Neuronal stem cell (in vitro differentiated cells): ENCODE results near the gene SZT2.

Experiments
- DNase-seq: peaks from one replicate; pipeline ENCODE4 v3.0.0-alpha.2; 2013; ENCODE audit warnings: low spot score
- H2AFZ ChIP-seq: one replicate; pipeline ENCODE4 v1.6.1; 2013; ENCODE audit warnings: mild to moderate bottlenecking, low read length, inconsistent platforms
- H2AK5ac ChIP-seq: 2 replicates; pipeline ENCODE4 v1.6.1; 2013; ENCODE audit warnings: low read depth, mild to moderate bottlenecking, inconsistent platforms, low read length, moderate library complexity, mixed read lengths
- H2BK120ac ChIP-seq: 2 replicates; pipeline ENCODE4 v1.6.1; 2013; ENCODE audit warnings: low read depth, mild to moderate bottlenecking, inconsistent platforms, low read length, moderate library complexity, mixed read lengths
- H2BK12ac ChIP-seq: one replicate; pipeline ENCODE4 v1.6.1; 2013; ENCODE audit warnings: low read length, inconsistent platforms
- H2BK15ac ChIP-seq: 2 replicates; pipeline ENCODE4 v1.6.1; 2013; ENCODE audit warnings: mild to moderate bottlenecking, low read length, inconsistent platforms, mixed read lengths
- H2BK5ac ChIP-seq: one replicate; pipeline ENCODE4 v1.6.1; 2013; ENCODE audit warnings: inconsistent platforms, mild to moderate bottlenecking, low read length, moderate library complexity
- H3K14ac ChIP-seq: one replicate; pipeline ENCODE4 v1.6.1; 2013; ENCODE audit warnings: low read length, inconsistent platforms
- H3K18ac ChIP-seq: 2 replicates; pipeline ENCODE4 v1.6.1; 2013; ENCODE audit warnings: low read length, inconsistent platforms
- H3K23ac ChIP-seq: 2 replicates; pipeline ENCODE4 v1.6.1; 2013; ENCODE audit warnings: low read depth, mild to moderate bottlenecking, mixed read lengths, low read length, inconsistent platforms; ENCODE audit not compliant: poor library complexity
- H3K27ac ChIP-seq: replicated peaks from 3 replicates; pipeline ENCODE4 v1.5.1; 2013; ENCODE audit warnings: low read length, inconsistent platforms
- H3K27me3 ChIP-seq, 3 experiments: 2 replicates each; pipeline ENCODE4 v1.6.1; 2013; ENCODE audit warnings: low read length in 3 of 3, mild to moderate bottlenecking in 2 of 3, inconsistent platforms in 1 of 3, low read depth in 1 of 3, mixed read lengths in 1 of 3, moderate library complexity in 1 of 3; ENCODE audit not compliant: control insufficient read depth in 3 of 3, insufficient read depth in 3 of 3
- H3K36me3 ChIP-seq, 2 donors: replicated peaks in 1 of 2; 2 replicates each; pipeline ENCODE4 v1.6.1; 2013; ENCODE audit warnings: low read length in 2 of 2; ENCODE audit not compliant: control insufficient read depth in 2 of 2, insufficient read depth in 2 of 2
- H3K4ac ChIP-seq: 2 replicates; pipeline ENCODE4 v1.6.1; 2013; ENCODE audit warnings: inconsistent platforms, mild to moderate bottlenecking, low read length, moderate library complexity
- H3K4me1 ChIP-seq, 2 donors: 1 replicate in 1 of 2; 2 replicates in 1 of 2; pipeline ENCODE4 v1.6.1; 2013; ENCODE audit warnings: low read length in 2 of 2, low read depth in 1 of 2; ENCODE audit not compliant: control insufficient read depth in 2 of 2, insufficient read depth in 1 of 2
- H3K4me2 ChIP-seq: one replicate; pipeline ENCODE4 v1.6.1; 2013; ENCODE audit warnings: mild to moderate bottlenecking, low read length, inconsistent platforms; ENCODE audit not compliant: insufficient read depth, poor library complexity, severe bottlenecking
- H3K4me3 ChIP-seq, 2 donors: 2 replicates each; pipeline ENCODE4 v1.5.1; 2013; ENCODE audit warnings: low read length in 2 of 2, mild to moderate bottlenecking in 2 of 2, inconsistent platforms in 1 of 2, moderate library complexity in 1 of 2
- H3K79me1 ChIP-seq: one replicate; pipeline ENCODE4 v1.6.1; 2013; ENCODE audit warnings: low read depth, mild to moderate bottlenecking, inconsistent platforms, low read length, moderate library complexity
- H3K9ac ChIP-seq: one replicate; pipeline ENCODE4 v1.6.1; 2013; ENCODE audit warnings: mild to moderate bottlenecking, low read depth, low read length, inconsistent platforms; ENCODE audit not compliant: poor library complexity
- H3K9me3 ChIP-seq, 2 donors: replicated peaks in 1 of 2; 2 replicates each; pipeline versions ENCODE3 to v1.6.1; 2013; ENCODE audit warnings: low read length in 2 of 2, mild to moderate bottlenecking in 2 of 2, inconsistent platforms in 1 of 2, low read depth in 1 of 2, mixed read lengths in 1 of 2, moderate library complexity in 1 of 2; ENCODE audit not compliant: control insufficient read depth in 2 of 2, insufficient read depth in 1 of 2
- H4K8ac ChIP-seq: one replicate; pipeline ENCODE4 v1.6.1; 2013; ENCODE audit warnings: low read depth, mild to moderate bottlenecking, inconsistent platforms, low read length, moderate library complexity
- H4K91ac ChIP-seq: one replicate; pipeline ENCODE4 v1.6.1; 2013; ENCODE audit warnings: low read length, low read depth, mild to moderate bottlenecking, inconsistent platforms; ENCODE audit not compliant: poor library complexity
- WGBS, 2 donors: extraction: QIAGEN DNeasy Blood & Tissue Kit; methylation state at CpG; one replicate each; pipeline ENCODE4 v1.1.7; 2013; ENCODE audit warnings: missing lambda C conversion rate in 2 of 2, mixed read lengths in 1 of 2; ENCODE audit not compliant: insufficient read length in 2 of 2, insufficient replicate concordance in 1 of 2; ENCODE audit errors: extremely low coverage in 2 of 2; 5-methylcytosine and 5-hydroxymethylcytosine counted together

Gene SZT2

GRCh38 chr1:43346636-43347035 is 43.1 kb upstream of the SZT2 start:
- no peak for DNase-seq
- Histone ChIP-seq H3K14ac (no peak overlapping the region), H3K4me1 (peaks cover 9 to 16% of the 10 kb centered on the region in 2 donors), H2BK12ac (no peak overlapping the region), H3K27ac (no peak overlapping the region), H2AFZ (no peak overlapping the region), H4K91ac (no peak overlapping the region), H3K36me3 (no peaks in the 10 kb centered on the region), H3K4me3 (no peak overlapping the region), H2AK5ac (peak overlapping the region; percentile 88), H3K4ac (no peak overlapping the region), H3K18ac (peak overlapping the region; percentile 46), H3K27me3 (peaks cover 0 to 60% (median 0%) of the 10 kb centered on the region in 3 experiments), H3K9ac (no peak overlapping the region), H3K4me2 (no peak overlapping the region), H2BK15ac (peak overlapping the region; percentile 82), H3K79me1 (no peaks in the 10 kb centered on the region), H3K9me3 (no peaks in the 10 kb centered on the region), H2BK5ac (no peak overlapping the region), H4K8ac (no peak overlapping the region), H3K23ac (no peak overlapping the region), H2BK120ac (no peak overlapping the region)
- WGBS, 2 donors = no CpG with 5 or more reads among the region's 5 CpGs

DNA sequence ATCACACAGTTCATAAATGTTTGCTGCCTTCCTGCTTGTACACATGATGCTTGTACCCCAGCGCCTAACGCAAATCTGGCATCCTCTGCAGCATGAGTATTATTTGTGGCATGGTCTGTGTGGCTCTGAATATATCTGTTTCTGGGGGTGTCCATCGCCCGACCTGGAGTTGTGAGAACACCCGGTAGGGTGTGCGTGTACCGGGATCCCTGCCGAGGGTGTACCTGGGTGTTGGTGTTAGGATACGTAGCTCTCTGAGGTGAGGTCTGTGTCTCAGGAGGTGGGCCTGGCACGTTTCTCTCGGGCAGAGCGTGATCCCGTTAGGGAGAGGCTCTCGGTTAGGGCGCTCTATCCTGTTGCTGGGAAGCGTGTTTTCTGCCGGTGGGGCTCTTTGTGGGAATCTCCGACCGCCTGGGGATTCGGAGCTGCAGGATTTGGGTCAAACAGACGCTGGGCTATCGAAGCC is 41.3 kb upstream of the SZT2 start:
- H3K18ac ChIP-seq = peak overlapping the region; percentile 96
- H3K4me2 ChIP-seq = peak overlapping the region; percentile 95
- H3K27ac ChIP-seq = peak overlapping the region; percentile 62
- H2BK5ac ChIP-seq = no peak overlapping the region
- no peak for DNase-seq
- no peaks in the 10 kb centered on the region for H3K79me1 ChIP-seq
- peak overlapping the region; percentile 58 for H2AK5ac ChIP-seq
- H3K9ac ChIP-seq = peak overlapping the region; percentile 75
- no peak overlapping the region for H2BK120ac ChIP-seq
- H3K4ac ChIP-seq = peak overlapping the region; percentile 8
- no peak overlapping the region for H2BK12ac ChIP-seq
- no peak overlapping the region for H3K23ac ChIP-seq
- H2AFZ ChIP-seq = peak overlapping the region; percentile 97
- no peaks in the 10 kb centered on the region for H3K36me3 ChIP-seq
- no peaks in the 10 kb centered on the region for H3K9me3 ChIP-seq
- H3K4me3 ChIP-seq = peak overlapping the region; percentile 44 to 81
- H4K91ac ChIP-seq = peak overlapping the region; percentile 17
- peak overlapping the region; percentile 8 for H2BK15ac ChIP-seq
- WGBS, 2 donors = no CpG with 5 or more reads among the region's 22 CpGs
- H3K14ac ChIP-seq = no peak overlapping the region
- H3K27me3 ChIP-seq = peaks cover 0 to 64% (median 0%) of the 10 kb centered on the region in 3 experiments
- peaks cover 9 to 16% of the 10 kb centered on the region in 2 donors for H3K4me1 ChIP-seq
- no peak overlapping the region for H4K8ac ChIP-seq

GRCh38 chr1:43348809-43349593 is 40.7 kb upstream of the SZT2 start:
- Histone ChIP-seq H3K4ac (peak overlapping the region; percentile 8), H4K91ac (peak overlapping the region; percentile 17), H2AFZ (peak overlapping the region; percentile 97), H3K79me1 (no peaks in the 10 kb centered on the region), H3K4me3 (peak overlapping the region; percentile 44 to 81), H3K27ac (peak overlapping the region; percentile 97), H3K18ac (peak overlapping the region; percentile 99), H2BK120ac (no peak overlapping the region), H2BK15ac (peak overlapping the region; percentile 8), H3K9ac (peak overlapping the region; percentile 98), H3K9me3 (no peaks in the 10 kb centered on the region), H2BK5ac (peak overlapping the region; percentile 69), H2BK12ac (no peak overlapping the region), H3K4me1 (peaks cover 9 to 16% of the 10 kb centered on the region in 2 donors), H3K23ac (peak overlapping the region; percentile 92), H4K8ac (peak overlapping the region; percentile 86), H3K27me3 (peaks cover 0 to 62% (median 0%) of the 10 kb centered on the region in 3 experiments), H3K14ac (peak overlapping the region; percentile 58), H3K36me3 (no peaks in the 10 kb centered on the region), H3K4me2 (peak overlapping the region; percentile 95), H2AK5ac (peak overlapping the region; percentile 58)
- no CpG with 5 or more reads among the region's 72 CpGs for WGBS, 2 donors
- peak; percentile 89 for DNase-seq

DNA sequence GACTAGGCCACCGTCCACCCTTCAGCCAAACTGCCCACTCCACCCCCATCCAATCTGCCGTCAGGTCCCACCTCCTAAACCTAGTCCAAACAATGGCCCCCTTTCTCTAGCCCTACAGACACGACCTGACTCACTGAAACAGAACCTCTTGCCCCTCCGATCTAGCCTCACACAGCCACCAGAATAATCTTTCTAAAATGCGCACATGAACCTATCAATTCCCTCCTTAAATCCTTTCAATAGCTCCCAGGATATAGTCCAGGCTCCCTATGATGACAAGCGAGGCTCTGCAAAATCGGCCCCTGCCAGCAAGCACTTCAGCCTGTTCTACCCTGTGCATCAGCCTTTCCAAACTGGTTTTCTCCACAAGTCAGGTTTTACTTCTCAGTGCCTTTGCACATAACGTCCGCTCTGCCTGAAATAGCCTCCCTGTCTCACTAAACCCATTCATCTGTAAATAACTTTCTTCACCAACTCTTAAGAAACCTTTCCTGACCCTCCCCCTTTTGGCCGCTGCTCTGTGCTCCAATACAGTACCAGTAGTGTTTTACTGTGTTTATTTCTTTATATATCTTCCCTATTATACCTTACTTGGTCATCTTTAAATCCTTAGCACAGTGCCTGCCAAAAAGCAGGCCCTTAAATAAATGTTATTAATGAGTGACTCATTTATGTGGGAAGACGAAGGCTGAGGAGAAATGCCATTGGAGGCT is 39.9 kb upstream of the SZT2 start:
- H3K18ac ChIP-seq = peak overlapping the region; percentile 2
- no peaks in the 10 kb centered on the region for H3K79me1 ChIP-seq
- no peak overlapping the region for H2BK5ac ChIP-seq
- H4K8ac ChIP-seq = no peak overlapping the region
- no peak overlapping the region for H2BK12ac ChIP-seq
- H2BK15ac ChIP-seq = no peak overlapping the region
- peak overlapping the region; percentile 65 for H2AK5ac ChIP-seq
- no peak overlapping the region for H3K4ac ChIP-seq
- peaks cover 0 to 56% (median 0%) of the 10 kb centered on the region in 3 experiments for H3K27me3 ChIP-seq
- DNase-seq = no peak
- no peak overlapping the region for H4K91ac ChIP-seq
- H3K4me3 ChIP-seq = peak overlapping the region; percentile 44 to 78
- H3K4me1 ChIP-seq = peaks cover 9 to 16% of the 10 kb centered on the region in 2 donors
- H3K9ac ChIP-seq = no peak overlapping the region
- H3K36me3 ChIP-seq = no peaks in the 10 kb centered on the region
- no peaks in the 10 kb centered on the region for H3K9me3 ChIP-seq
- peak overlapping the region; percentile 97 for H2AFZ ChIP-seq
- H2BK120ac ChIP-seq = no peak overlapping the region
- no CpG with 5 or more reads among the region's 11 CpGs for WGBS, 2 donors
- peak overlapping the region; percentile 97 for H3K27ac ChIP-seq
- H3K14ac ChIP-seq = no peak overlapping the region
- H3K4me2 ChIP-seq = peak overlapping the region; percentile 95
- H3K23ac ChIP-seq = peak overlapping the region; percentile 92
